HG03280 (cell line): ENCODE results near the gene RBMS1.

Experiments used
- ATAC-seq: cut with Tn5 transposase; IDR thresholded peaks from one replicate; pipeline ENCODE4 v1.9.1; 2021; ENCODE audit warnings: mild to moderate bottlenecking, moderate library complexity; ENCODE audit not compliant: unreplicated experiment

Gene RBMS1

GRCh38 chr2:160315337-160315736, 178.3 kb downstream of the RBMS1 start:
- no peak for ATAC-seq

DNA sequence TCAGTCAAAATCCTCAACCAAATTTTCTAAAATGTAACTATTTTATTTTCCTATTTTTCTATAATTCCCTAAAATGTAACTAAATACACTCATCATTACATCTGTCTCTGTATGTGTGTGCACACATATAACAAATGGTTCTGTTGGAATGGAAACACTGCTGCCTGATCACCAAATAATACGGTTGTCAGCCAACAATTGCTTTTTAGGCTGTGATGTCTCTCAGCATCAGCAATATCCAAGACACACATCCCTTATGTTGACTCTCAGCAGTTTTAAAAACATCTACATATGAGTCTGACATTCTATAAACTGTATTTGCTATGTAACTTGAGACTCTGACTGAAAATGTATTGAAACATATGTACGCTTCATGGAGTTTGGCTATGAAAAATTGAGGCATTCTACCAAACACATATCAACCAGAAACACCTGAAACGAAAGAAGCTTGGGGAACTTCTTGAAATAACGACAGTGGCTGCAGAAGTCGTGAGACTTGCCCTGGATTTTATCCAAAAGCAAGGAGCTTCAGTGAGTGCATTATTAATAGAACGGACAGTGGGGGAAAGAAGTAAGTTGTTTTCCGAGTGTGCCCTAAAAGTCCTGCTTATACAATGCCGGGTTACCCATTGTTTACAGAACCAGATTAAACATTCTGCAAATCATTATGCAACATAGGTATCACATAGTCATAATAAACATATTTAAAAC, 183.3 kb downstream of the RBMS1 start:
- no peak for ATAC-seq

GRCh38 chr2:160309585-160309984, 184.0 kb downstream of the RBMS1 start:
- ATAC-seq, result no peak

DNA sequence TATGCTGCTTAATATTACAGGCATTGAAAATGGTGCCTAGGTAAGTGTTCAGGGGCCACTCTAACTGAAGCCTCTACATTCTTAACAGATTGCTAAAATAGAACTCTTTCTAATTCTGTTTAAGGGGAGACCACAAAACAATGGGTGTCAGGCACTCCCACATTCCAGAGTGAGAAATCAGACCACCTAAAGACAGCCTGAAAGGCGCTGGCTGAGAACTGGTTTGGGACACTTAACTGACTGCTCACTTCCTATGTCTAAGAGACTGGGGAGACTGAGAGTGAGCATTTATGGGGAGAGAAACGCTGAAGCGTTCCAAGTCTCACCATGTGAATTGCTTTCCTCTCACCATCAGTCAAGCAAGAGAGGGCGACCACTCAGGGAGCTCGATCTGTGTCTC, 184.7 kb downstream of the RBMS1 start:
- ATAC-seq, result no peak

DNA sequence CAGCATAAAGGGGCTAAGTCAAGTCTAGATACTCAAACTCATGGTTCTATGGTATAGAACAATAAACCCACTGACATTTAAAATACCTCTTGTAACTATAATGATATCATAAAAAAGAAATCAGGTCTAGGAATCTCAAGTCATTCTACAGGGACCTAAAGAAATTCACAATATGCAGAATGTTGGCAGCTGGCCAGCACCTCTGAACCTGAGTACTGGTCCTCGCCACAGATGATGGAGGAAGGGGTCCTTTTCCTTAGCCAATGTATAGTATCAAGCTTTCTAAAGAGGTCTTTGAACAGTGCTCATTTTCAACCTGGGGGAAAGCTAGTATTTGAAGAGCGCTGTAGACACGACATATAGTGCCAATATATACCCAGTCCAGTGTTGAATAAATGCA, 185.1 kb downstream of the RBMS1 start:
- ATAC-seq, result no peak

GRCh38 chr2:160306985-160307384, 186.6 kb downstream of the RBMS1 start:
- no peak for ATAC-seq

DNA sequence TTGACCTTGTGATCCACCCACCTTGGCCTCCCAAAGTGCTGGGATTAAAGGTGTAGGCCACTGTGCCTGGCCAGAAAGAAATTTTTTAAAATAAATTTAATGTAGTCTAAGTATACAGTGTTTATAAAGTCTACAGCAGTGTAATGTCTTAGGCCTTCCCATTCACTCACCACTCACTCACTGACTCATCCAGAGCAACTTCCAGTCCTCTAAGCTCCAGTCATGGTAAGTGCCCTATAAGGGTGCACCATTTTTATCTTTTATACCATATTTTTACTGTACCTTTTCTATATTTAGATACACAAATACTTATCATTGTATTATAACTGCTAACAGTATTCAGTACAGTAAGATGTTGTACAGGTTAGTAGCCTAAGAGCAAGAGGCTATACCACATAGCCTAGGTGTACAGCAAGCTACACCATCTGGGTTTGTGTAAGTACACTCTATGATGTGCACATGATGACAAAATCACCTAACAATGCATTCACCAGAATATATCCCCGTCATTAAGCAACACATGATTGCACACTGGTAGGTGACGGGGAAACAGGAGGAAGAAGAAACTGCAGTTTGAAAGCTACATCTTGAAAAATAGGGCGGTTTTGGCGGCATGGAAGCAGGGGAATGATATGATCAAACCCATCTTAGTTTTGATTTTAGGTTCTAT, 188.4 kb downstream of the RBMS1 start:
- no peak for ATAC-seq

DNA sequence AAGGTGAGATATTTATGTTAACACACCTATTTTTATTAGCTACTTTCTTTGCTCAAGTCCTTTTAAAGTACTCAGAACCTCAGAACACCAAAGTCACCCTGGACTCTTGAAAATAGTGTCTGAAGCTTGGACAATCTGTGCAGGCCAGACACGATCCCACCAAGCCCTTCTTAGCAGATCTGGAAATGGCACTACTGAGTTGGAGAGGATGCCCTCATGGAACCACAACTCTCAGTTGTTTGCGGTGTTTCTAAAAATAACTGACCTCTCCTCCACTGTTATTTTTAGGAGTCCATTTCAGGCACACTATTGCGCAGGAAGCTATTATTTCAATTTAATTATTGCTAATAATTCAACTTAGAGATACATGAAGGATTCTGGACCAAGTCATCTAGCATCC, 190.1 kb downstream of the RBMS1 start:
- ATAC-seq, result no peak

GRCh38 chr2:160303076-160303475, 190.5 kb downstream of the RBMS1 start:
- no peak for ATAC-seq

- ATAC-seq, result no peak
Measured at GRCh38 chr2:160301420-160301819, 192.2 kb downstream of the RBMS1 start.

DNA sequence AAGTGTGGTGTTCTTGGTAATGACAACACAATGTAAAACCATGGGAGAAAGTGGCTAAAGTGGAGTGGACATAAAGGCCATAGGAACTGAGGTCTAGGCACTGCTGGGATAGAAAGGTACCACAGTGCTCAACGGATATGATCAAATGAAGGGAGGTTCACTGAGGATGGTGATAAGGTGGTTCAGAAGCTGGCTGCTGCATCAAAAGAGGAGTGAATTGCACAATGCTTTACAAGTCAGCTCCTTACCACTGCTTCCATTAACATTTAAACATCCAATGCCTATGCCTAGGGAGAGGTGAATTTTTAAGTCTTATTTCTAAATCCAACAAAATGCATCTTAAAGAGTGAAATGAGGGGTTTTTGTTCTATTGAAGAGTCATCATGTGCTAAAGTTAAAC, 193.4 kb downstream of the RBMS1 start:
- no peak for ATAC-seq

- no peak for ATAC-seq
Measured at GRCh38 chr2:160299540-160299939, 194.1 kb downstream of the RBMS1 start.

DNA sequence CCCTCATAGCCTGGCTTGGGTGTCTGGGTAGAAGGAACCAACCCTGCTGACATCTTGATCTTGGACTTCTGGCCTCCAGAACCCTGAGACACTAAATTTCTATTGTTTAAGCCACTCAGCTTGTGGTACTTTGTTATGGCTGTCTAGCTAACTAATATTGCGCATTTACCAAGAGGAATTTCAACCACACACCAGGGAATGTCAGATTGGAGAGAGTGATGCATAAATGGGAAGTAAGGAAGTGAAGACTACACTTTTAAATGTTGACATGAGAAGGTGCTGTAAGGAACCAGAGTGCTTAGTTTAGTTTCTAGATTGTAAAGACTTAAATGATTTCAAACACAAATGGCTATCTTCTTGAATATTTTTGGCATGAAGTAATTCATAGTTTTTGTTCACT, 194.6 kb downstream of the RBMS1 start:
- ATAC-seq, result no peak

GRCh38 chr2:160295519-160296207, 197.9 kb downstream of the RBMS1 start:
- ATAC-seq, result no peak

- ATAC-seq, result no peak
Measured at GRCh38 chr2:160294889-160295288, 198.7 kb downstream of the RBMS1 start.

DNA sequence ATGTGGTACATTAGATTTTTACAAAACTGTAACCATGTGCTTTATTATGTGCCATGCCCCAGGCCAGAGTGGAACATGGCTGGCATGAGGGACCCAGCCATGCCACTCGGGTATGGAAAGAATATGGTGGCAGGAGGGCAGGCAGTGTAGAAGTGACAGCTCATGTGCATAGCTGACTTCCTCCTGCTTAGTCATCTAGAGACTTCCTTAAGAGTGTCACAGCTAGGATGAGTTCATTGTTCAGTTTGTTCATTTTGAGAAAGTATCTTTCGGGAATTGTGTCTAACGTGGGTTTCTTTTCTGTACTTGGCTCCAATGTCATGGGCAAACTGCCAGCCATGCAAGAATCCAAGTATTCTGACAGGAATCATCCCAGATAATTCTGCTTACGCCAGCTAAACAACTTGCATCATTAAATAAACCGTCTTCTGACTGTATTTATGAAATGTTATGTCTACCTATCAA, 199.2 kb downstream of the RBMS1 start:
- no peak for ATAC-seq

DNA sequence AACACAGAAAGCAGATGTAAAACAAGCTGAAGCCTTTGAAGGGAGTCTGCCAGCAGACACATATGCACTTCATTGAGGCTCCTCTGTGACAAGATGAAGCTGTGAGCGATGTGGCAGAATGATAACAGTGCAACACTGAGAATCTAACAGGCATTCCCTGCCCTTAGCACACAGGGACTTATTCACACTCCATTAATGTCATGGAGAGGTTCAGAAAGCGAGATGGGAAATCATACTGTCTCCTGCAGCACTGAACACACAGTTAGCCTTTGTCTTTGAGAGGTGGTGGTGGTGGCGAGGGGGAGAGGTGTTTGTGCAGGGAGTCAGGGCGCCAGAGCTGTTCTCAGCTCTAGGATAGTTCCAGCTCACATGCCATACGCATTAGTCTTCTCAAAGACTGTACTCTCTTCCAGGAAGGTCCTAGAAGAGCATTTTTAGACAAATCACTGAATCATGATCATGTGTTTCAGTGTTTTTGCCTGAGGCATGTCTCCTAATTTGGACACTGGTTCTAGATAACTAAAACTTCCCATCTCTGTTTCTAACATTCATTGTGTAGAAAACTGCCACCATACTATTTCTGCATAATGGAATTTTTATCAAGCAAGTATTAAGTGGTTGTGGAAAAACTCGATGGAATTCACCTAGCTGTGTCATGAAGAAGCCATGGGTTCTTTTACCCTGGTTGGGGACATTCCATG, 200.1 kb downstream of the RBMS1 start:
- ATAC-seq, result no peak

DNA sequence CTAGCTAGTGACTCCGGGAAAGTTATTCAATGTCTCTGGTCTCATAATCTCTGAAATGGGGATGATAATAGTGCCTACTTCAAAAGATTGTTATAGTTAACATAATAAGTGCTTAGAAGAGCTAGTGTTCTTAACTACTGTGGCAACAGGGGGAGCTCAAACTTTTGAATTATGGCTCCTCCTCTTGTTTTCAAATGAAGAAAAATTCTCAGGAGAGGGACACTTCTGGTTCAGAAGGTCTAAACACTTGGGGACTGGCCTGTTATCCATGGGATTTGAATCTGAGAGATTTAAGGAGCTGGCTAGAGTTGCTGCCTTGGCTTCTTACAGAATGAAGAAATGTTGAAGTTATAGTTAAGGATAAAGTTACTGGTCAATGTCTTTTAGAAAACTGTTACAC, 201.4 kb downstream of the RBMS1 start:
- no peak for ATAC-seq

DNA sequence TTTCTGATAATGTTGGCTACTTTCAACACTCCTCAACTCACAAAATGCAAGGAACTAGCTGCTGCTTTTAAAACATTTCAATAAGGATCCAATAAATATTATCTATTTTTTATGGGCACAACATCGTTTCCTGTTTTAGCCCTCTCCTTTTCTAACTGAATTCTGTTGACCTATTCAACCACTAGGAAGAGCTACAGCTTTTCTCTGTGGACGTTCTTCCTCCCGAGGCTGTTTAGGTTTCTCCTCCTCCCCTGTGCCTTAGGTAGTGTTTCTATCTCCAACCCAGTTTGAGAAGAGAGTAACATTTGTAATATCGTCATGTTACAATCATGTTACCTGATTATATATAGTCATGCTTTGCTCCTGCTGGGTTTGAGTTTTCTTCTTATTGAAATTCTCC, 202.2 kb downstream of the RBMS1 start:
- ATAC-seq, result no peak

- no peak for ATAC-seq
Measured at GRCh38 chr2:160290598-160290997, 203.0 kb downstream of the RBMS1 start.

DNA sequence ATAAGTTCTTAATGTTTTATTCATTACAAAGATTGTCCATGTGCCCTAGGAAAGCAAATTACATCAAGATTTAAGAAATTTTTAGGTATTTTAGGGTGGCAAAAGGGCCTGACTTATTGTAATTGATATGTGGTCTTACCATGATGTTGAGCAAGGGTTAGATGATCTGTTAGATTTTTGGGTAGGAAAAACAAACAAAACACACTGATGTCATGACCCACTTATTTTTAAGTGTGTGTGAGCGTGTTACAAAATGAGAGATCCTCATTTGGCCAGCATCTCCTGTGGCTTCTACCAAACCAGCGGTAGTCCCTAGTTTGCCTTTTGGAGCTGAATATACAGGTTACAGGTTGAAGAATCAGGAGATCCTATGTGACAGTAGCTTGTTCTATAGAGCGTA, 203.8 kb downstream of the RBMS1 start:
- ATAC-seq, result no peak
